Lower leg skin (tissue), 3 donors: ENCODE results near the gene CSRP3.

ENCODE experiments used
- POLR2A ChIP-seq, 2 donors: fragments of 450-650 bp; IDR thresholded peaks; one replicate each; pipeline ENCODE4 v1.6.1; 2016 to 2017; ENCODE audit warnings: antibody characterized with exemption in 2 of 2, mild to moderate bottlenecking in 1 of 2, moderate library complexity in 1 of 2
- TF ChIP-seq, protein P1 (sequence below), 3 donors: fragments of 450-650 bp; IDR thresholded peaks; one replicate each; pipeline ENCODE4 v1.5.1; 2016; ENCODE audit warnings: antibody characterized with exemption in 3 of 3, mild to moderate bottlenecking in 3 of 3, moderate library complexity in 2 of 3

- TF ChIP-seq, protein P1, sequence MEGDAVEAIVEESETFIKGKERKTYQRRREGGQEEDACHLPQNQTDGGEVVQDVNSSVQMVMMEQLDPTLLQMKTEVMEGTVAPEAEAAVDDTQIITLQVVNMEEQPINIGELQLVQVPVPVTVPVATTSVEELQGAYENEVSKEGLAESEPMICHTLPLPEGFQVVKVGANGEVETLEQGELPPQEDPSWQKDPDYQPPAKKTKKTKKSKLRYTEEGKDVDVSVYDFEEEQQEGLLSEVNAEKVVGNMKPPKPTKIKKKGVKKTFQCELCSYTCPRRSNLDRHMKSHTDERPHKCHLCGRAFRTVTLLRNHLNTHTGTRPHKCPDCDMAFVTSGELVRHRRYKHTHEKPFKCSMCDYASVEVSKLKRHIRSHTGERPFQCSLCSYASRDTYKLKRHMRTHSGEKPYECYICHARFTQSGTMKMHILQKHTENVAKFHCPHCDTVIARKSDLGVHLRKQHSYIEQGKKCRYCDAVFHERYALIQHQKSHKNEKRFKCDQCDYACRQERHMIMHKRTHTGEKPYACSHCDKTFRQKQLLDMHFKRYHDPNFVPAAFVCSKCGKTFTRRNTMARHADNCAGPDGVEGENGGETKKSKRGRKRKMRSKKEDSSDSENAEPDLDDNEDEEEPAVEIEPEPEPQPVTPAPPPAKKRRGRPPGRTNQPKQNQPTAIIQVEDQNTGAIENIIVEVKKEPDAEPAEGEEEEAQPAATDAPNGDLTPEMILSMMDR (IDR thresholded peaks at IDR 0.05) = no peak
- no peak for TF ChIP-seq POLR2A (IDR thresholded peaks at IDR 0.05)
Observed at GRCh38 chr11:19193916-19194315, 7.9 kb downstream of the CSRP3 start.
